NOMO-1 treated with DMSO at 0.1 percent for 48 hours (cell line): Measurements from ENCODE around the gene CPEB4.

Experiments
- DNase-seq: peaks from one replicate; lab custom pipeline; 2025; ENCODE audit not compliant: unreplicated experiment; lab: John Stamatoyannopoulos, UW

CPEB4 gene

DNA sequence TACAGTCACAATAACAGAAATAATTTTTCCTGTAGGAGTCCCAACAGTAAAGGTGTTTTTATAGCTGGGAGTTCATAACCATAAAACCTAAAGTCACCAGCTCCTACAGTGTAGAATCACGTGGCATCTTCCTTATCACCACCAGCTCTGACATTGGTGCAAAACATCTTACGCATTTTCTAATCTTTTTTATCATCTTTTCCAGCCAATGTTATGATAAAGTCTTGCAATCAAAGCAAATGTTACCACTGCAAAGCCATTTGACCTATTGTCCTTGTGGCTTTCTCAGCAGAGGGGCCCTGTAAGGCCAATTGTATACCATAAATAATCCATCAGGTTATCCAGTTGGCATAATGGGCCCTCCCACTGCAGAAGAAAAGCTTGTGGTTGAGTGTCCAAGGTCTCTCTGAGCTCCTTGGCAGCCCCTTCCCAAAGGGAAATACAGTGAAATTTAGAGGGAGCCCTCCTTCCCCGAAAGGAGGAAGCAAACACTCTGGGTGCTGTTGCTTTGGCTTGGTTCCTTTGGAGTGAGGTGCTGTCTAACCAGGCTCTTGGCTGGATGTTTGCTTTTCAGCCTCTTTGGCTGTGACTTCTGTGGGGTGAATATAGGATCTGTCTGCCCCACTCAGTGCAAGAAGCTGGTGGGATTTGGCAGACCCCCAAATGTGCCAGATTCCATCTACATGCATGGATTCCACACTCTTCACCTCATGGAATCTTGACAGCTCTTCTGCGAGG, 29.3 kb upstream of the CPEB4 start:
- no peak for DNase-seq

DNA sequence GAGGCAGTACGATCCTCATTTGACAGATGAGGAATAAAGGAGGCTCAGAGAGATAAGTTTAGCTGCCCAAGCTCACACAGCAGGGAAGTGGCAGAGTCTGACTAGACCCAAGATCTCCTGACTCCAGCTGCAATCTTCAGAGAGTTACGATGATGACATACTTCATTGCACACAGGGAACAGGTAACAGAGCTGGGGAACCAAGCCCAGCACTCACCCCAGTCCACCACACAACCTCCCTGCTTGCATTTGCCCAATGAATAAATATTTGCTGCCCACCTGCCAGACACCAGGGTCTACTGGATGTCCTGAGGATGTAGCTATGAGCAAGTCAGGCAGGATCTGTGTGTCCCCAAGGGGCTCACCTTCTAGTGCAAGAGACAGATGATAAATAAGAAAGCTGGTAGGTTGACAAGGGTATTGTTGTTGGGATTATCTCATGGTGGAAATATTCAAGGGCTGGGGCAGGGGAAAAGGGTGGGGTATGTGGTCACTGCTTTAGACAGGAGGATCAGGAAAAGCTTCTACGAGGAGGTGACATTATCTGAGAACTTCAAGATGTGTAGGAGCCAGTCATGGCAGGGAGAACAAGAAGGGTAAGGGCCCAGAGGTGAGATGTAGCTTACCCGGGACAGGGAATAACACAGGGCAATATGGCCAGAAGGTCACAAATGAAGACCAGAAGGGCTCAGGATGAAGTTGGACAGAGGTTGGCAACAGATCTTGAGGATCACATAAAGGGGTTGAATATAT, 28.6 kb upstream of the CPEB4 start:
- no peak for DNase-seq

DNA sequence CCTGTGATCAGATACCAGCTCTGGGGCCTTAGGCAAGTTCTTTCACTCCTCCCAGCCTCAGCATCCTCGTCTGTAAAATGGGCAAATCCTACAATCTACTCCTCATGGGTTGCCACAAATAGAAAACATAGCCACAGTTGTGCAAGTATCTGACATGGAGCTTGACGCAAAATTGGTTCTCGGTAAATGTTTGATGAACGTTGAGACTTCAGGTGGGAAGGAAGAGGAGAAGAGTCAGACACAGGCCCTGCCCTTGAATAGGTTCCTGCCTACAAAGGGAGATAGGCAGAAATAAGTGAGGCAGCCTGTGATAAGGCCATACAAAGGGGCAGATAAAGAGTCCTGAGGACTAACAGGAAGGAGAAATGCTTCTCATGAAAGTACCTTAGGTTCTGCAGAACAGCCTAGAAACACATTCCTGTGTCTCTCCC, 26.1 kb upstream of the CPEB4 start:
- DNase-seq: no peak

DNA sequence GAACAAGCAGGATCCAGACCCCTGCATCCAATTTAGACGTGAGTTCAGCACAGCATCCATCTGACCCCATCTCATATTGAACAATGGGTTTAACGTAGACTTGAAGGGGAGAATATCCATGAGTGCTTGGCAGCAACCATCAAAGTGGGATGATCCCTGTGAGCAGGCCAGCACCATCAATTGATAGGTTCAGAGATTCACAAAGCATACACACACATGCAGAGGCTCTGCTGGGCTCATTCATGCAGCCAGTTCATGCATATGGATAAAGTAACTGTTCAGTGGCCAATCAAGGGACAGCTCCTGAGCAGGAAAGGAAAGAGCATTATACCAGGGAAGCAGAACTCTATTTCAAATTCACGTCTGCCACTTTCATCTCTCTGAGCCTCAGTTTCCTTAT, 24.8 kb upstream of the CPEB4 start:
- no peak for DNase-seq

DNA sequence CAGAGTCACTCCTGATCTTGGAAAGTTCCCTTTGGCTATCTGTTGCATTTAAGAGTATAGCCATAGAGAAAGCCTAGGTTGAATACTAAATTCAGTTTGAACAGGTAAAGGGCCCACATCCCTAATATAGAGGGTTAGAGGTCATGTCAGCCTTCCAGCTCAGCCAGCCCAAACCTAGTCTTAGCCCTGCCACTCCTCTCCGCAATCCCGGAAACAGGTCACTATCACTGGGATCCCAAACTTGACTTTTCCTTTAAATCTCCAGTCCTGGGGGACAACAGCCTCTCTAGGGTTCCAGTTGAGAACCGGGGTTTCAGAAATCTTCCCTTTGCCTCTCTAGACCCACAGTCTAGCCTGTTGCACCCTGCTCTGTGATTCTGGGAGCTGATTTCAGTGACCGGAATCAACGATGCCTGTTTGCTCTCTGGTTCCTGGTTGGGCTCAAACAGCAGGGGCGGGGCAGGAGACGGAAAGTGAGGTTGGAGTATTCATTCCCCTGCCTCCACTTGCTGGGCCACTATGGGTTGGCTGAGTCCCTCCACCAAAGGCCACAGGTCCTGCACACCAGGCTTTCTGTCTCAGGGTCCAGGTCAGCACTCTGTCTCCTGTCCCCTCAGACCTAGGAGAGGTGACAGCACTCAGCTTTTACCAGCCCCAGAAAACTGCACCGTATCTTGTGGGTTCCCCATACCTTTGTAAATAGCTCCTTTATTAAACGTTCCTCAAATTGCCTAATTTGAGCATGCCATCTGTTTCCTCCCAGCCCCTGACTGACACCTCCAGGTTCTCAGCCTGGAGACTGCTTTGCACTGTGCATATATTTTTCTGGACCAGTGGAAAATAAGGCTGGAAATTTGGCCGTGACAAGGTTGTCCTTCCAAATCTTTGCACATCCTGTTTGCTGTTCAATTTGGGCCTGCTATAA, 23.8 kb upstream of the CPEB4 start:
- DNase-seq: peak; percentile 53

DNA sequence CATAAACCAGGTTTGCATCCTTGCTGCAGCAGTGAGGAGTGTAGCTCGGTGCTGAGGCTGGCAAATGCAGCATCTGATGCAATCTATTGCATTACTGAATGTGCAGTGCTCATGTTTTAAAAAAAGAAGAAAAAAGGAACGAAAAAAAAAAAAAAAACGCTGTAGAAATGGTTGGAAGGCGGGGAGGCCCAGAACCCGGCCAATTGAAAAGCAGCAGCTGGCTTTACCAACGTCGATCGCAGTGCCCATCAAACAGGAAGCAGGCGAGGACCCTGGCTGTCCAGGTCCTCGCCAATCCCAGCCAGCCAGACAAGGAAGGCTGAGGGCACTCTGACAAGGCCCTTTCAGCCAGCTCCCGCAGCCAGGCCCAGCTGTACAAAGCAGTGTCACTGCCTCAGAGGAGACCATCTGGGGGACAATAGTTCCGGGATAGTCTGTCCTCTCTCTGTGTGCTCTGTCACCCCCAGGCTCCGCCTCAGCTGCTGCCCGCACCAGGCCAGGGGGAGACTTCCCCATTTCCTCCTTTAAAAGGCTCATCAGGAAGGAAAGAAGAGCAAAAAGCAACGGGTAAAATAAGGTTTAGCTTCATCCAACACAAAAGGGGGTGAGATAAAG, 21.8 kb upstream of the CPEB4 start:
- DNase-seq: peak; percentile 81

DNA sequence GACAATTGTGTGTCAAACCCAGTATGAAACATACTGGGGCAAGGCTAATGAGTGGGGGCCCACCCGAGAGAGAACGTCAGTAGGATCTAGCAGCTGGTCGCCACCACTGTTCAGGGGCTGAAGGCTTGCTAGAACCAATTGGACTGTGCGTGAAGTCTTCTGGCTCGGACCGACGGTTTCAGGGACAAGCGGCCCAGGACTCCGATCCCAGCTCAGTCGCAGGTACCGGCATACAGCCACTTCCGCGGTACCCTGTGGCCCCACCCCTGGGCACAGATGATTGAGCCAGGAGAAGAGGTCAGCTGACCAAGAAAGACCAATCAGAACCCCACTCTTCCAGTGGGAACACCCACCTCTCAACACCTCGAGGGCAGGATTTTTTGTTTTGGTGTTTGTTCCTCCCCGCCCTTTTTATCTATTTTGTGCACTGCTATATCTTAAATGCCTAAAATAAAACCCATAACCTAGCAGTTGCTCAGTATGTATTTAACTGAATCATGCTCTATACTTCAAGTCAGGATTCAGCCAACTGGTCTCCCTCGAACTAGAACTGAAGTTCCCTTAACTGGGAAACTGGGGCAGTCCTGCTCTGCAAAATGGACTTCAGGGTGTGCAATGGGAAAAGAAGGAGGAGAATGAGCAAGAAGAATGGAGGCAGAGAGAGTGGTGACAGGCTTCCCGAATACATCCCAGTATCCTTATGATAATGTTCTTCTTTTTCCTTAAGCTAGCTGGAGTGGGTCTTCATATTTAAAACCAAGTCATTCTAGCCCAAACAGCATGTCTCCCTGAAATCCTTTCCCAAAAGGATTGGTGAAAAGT, 21.1 kb upstream of the CPEB4 start:
- no peak for DNase-seq

DNA sequence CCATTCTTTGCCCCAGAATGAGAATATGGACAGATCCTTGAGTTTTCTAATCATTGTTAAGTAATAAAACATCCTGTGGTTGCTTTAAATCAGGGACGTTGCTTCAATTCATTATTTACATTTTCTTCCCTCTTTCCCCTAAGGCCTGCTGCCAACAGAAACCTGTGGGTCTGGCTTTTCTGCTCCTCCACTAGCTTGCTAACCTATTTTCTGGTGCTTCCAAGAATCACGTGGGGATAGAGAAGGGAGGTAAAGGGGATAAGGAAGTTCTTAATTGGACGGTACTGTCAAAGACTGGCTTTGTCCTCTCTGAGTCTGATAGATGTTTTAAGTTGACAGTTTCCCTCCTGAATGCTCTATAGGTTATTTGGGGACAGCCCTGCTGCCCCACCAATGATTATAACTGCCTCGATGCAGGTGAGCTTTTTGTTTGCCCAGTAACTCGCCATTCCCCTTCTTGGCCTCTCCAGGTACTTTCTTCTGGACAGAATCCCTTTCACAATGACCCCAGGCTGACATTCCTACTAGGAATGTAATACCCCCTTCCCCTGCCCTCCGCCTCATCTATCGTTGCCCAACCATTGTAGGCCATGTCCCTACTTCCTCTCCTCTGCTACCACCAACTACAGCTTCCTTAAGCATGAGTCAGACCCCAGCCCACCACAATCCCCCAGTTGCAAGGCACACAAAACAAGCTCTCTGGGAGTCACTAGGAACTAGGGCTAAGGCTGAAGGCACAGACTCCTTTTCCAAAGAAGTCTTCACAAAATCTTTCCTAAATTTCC, 19.9 kb upstream of the CPEB4 start:
- DNase-seq: peak; percentile 58

DNA sequence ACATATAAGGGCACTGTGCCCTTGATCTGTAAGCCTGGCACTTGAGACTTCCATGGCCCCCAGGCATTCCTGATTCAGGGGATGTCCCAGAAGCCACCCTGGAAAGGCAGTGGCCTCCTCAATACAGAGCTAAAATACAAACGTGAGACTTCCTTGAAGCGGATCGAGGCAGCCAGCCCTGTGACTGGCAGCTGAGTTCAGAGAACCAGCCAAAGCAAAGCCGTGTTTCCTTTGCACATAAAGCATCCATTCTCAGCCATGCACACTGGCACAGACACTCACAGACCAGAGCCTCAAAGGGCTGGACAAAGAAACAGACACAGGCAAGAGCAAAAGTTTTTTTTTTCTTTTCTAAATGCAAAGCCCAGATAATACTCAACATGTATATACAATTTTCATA, 18.8 kb upstream of the CPEB4 start:
- DNase-seq: no peak

DNA sequence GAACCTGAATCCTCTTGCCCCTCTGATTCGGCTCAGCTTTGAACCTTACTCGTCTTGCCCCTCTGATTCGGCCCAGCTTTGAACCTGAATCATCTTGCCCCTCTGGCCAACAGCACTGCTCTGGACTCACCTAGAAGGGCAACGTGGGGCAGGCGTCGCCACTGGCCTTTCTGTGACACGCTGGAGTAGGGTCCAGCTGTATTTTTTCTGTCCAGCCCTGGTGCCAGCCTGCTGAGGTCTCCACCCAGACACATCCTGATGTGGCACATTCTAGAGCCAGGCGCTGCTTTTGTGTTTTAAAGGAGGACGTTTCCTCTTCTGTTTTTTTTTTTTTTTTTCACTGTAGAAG, 15.2 kb upstream of the CPEB4 start:
- DNase-seq: no peak

DNA sequence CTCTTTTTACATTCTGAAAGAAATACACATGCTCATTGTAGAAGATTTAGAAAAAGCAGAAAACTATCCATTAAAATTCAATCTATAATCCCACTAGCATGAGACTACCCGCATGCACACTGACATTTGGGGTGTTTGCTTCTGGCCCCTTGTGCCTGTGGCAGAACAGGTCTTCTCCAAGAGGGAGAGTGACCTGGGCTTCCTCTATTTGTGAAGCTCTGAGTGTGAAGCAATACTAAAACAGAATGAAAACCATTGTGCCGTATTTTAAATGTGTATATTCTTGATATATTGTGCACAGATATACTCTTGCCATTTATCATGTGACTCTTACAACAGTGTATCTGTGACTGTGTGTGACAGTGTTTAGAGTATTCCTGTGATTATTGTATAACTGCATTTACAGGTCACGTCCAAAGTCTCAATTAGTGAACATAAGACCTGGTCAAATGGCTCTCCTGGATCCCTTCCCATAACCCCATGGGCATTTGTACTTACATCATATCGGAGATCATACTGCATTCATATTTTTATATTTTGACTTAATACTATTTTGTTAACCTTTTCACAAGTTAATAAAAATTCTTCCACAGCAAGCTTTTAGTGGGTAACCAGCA, 14.7 kb upstream of the CPEB4 start:
- peak; percentile 64 for DNase-seq

DNA sequence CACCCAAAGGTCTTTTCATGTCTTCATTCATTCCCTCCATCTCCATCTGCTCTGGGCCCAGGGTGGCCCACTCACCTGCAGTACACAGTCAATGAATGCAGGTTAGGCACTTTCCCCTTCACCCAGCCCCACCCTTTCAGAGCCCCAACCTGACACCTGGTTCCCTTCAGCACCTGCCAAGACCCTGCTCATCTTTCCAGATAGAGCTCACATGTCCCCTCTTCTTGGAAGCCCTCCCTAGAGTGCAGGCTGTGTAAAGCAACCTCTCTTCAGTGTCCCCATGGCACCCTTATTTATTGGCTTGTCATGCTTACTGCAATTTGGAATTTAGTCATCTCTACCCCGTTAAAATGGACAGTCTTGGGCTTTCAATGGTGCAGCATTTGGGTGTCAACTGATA, 13.0 kb upstream of the CPEB4 start:
- DNase-seq: no peak

DNA sequence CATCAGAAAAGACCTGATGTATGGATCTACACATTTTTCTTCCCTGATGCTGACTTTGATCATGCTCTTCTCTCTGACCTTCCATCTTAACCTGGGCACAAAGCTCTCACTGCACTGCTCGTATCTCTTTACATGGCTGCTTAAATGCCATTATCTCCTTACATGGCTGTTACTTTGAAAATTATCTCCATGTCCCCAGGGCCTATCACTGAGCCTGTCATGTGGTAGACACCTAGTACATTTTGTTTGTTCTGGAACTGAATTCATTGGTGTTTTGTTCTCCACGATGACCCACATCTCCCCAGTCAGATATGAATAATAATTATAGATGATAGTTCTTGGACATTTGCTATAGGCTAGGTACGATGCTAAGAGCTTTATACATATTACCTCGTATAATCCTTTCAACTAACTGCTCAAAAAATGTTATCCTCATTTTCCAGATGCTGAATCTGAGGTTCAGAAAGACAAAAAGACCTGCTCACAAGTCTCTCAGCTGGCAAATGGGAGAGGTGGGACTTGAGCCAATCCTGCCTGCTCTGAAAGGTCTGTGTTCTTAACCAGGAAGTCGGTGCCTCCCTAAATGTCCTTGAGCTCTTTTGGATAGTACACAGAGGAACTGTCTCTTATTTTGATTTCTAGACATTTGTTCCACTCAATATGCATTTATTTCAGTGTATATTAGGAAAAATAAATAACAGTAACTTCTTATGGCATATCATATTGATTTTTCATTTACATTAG, 9.8 kb upstream of the CPEB4 start:
- DNase-seq: no peak

DNA sequence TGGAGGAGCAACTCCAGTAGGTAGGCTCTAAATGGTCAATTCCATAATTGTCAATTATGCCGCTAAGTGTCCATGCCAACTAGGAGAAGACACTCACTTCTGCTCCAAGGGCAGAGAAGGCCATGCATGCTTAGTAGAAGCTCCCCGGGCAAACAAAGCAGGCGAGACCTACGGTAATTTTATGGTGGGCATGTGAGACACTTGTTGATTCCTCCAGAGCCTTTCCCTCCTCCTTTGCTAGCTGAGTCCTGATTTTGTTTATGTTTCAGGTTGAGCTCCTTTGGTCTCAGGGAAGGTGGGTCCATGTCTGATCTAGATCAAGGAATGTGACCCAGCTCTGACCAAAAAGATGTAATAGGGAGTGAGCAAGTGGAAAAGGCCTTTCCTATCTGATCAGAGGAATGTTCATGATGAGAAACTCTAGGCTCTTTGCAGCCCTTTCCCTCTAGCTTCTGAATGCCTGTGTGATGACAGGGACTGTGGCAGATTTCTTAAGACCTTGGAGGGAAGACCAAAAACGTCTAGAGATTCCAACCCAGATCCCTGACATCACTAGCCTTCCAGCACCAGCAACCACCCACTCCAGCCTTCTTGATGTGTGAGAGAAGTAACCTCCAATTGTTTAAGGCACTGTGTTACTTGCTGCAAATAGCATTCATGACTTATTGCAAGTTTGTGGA, 7.7 kb upstream of the CPEB4 start:
- DNase-seq: no peak

DNA sequence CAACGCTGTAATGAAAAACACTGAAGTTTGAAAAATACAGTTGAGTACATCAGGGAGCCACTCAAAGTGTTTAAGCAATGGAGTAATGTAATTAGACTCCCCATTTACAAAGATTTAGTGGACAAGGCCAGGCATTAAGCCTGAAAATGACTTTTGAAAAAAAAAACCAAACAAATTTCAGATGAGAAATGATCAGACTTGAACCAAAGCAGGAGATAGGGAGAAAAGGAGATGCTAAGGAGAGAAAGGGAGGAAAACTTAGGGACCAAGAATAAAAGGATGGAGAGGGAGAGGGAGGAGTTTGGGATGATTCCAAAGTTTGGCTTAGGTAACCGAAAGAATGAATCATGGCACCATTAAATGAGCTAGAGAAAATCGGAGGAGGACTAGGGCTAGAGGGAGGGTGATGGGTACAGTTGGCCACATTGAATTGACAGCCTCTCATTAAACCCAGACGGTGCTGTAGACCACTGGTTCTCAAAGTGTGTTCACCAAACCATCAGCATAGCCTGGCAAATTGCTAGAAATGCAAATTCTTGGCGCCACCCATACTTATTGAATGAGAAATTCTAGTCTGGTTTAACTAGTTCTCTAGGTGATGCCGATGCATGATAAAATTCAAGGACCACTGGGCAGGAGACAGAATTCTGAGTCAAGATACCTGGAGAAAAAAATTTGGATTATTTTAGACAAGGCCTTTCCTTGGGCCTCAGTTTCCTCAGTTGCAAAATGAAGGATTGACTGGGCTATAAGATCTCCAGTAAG, 6.2 kb upstream of the CPEB4 start:
- no peak for DNase-seq

DNA sequence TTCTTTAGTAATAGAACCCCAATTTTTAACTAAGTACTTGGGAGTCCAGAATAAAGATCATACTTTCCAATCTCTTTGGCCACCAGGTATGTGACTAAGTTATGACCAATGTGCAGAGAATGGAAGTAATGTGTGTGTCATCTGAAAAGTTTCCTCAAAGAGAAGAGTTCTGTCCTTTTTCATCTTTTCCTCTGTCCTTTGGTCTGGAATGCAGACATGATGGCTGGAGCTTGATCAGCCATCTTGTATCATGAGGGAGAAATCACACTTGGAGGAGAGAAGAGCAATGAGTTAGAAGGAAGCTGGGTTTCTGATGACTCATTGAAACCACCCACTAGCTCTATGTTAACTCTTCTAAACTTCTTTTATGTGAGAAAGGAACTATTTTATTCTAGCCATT, 5.5 kb upstream of the CPEB4 start:
- DNase-seq: no peak

DNA sequence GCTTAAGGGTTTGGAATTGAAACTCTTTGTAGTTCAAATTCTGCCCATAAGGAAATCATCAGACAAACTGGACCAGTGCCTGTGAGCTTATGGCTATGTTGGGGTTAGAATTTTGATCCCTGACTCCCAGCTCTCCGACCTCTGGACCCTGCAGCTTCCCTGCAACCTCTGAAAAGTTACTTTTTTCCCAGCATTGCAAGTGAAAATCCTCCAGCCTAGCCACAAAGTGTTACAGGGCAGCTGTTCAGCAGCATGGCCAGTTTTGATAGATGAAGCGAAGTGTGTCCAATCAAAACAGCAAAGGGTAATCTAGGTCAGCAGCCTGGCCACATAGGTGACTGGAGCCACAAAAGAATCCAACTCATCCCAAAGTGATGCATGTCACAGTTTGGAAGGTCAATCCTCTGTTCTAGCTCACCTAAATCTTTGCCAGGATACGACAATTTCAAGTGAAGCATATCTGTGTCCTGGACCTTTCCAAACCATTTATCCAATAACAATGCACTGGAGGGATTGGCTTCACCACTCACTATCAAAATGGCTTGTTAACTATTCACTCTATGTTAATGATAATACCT, 4.7 kb upstream of the CPEB4 start:
- DNase-seq: no peak
